ENCODE data around the gene PDRG1. TPM values are rescaled to one million over a fixed set of nuclear protein-coding genes. Genes with fewer than 3 reads are reported as not detected.

Gene PDRG1
- total and polyA plus RNA-seq, 8 donors = 0.58 to 18.6 (median 2.8) TPM; not detected in 1

- DNase-seq = no peak
- peaks cover 6 to 46% (median 22%) of the 10 kb centered on the region in 3 donors for H3K27me3 ChIP-seq
- TF ChIP-seq EP300 (IDR thresholded peaks at IDR 0.05) (no peak), POLR2AphosphoS5 (IDR thresholded peaks at IDR 0.05) (no peak), CTCF (IDR thresholded peaks at IDR 0.05) (no peak), POLR2A (IDR thresholded peaks at IDR 0.05) (no peak)
- WGBS, 5 donors = 55 to 82% (median 61%) methylated on average over 2 of the region's 2 CpGs
- H3K4me1 ChIP-seq = peaks cover 0 to 8% (median 2%) of the 10 kb centered on the region in 4 donors
- H3K36me3 ChIP-seq = no peaks in the 10 kb centered on the region
- H3K27ac ChIP-seq = no peak overlapping the region
- H3K4me3 ChIP-seq = no peak overlapping the region
- intact Hi-C loops (cut with DNase I; ENCODE audit: low total_unique reads) = no loop called here
- no peaks in the 10 kb centered on the region for H3K9me3 ChIP-seq
These were observed 40.2 kb upstream of the PDRG1 start for GRCh38 chr20:31992086-31992485.

GRCh38 chr20:31991339-31991705, 39.5 kb upstream of the PDRG1 start:
- Histone ChIP-seq H3K4me1 (peaks cover 0 to 8% (median 2%) of the 10 kb centered on the region in 4 donors), H3K36me3 (no peaks in the 10 kb centered on the region), H3K4me3 (no peak overlapping the region), H3K9me3 (no peaks in the 10 kb centered on the region), H3K27ac (no peak overlapping the region), H3K27me3 (peaks cover 6 to 38% (median 20%) of the 10 kb centered on the region in 3 donors)
- intact Hi-C loops (cut with DNase I; ENCODE audit: low total_unique reads) = no loop called here
- no peak for DNase-seq
- 55 to 88% (median 75%) methylated on average over 1 of the region's 1 CpG for WGBS, 5 donors
- no peak for TF ChIP-seq POLR2A (IDR thresholded peaks at IDR 0.05)
- no peak for TF ChIP-seq CTCF (IDR thresholded peaks at IDR 0.05)
- no peak for TF ChIP-seq EP300 (IDR thresholded peaks at IDR 0.05)
- no peak for TF ChIP-seq POLR2AphosphoS5 (IDR thresholded peaks at IDR 0.05)

- peaks cover 0 to 8% (median 2%) of the 10 kb centered on the region in 4 donors for H3K4me1 ChIP-seq
- intact Hi-C loops (cut with DNase I; ENCODE audit: low total_unique reads) = no loop called here
- H3K36me3 ChIP-seq = no peaks in the 10 kb centered on the region
- H3K9me3 ChIP-seq = no peaks in the 10 kb centered on the region
- H3K4me3 ChIP-seq = no peak overlapping the region
- no peak for TF ChIP-seq CTCF (IDR thresholded peaks at IDR 0.05)
- no peak for TF ChIP-seq POLR2A (IDR thresholded peaks at IDR 0.05)
- no peak for TF ChIP-seq POLR2AphosphoS5 (IDR thresholded peaks at IDR 0.05)
- no peak for TF ChIP-seq EP300 (IDR thresholded peaks at IDR 0.05)
- H3K27ac ChIP-seq = no peak overlapping the region
- H3K27me3 ChIP-seq = peaks cover 6 to 33% (median 15%) of the 10 kb centered on the region in 3 donors
- no peak for DNase-seq
- WGBS, 5 donors = 43 to 65% (median 59%) methylated on average over 6 of the region's 6 CpGs
These were observed 38.9 kb upstream of the PDRG1 start for GRCh38 chr20:31990641-31991338.

GRCh38 chr20:31989030-31989645, 37.3 kb upstream of the PDRG1 start:
- Histone ChIP-seq H3K27ac (no peak overlapping the region), H3K4me3 (no peak overlapping the region), H3K27me3 (peaks cover 0 to 16% (median 0%) of the 10 kb centered on the region in 3 donors), H3K9me3 (no peaks in the 10 kb centered on the region), H3K4me1 (no peaks in the 10 kb centered on the region), H3K36me3 (no peaks in the 10 kb centered on the region)
- TF ChIP-seq EP300 (IDR thresholded peaks at IDR 0.05) (no peak), POLR2AphosphoS5 (IDR thresholded peaks at IDR 0.05) (no peak), POLR2A (IDR thresholded peaks at IDR 0.05) (no peak), CTCF (IDR thresholded peaks at IDR 0.05) (no peak)
- intact Hi-C loops (cut with DNase I; ENCODE audit: low total_unique reads) = no loop called here
- no peak for DNase-seq
- WGBS, 5 donors = 67 to 76% (median 72%) methylated on average over 8 of the region's 8 CpGs
